ENCODE data around the gene MTARC1.

Gene MTARC1

GRCh38 chr1:220797044-220797443, 10.3 kb downstream of the MTARC1 start:
- TF ChIP-seq REST (IDR thresholded peaks at IDR 0.05; ENCODE audit: insufficient read depth in 1 of 2, low read depth in 2 of 2, low read length in 2 of 2) (no peak), TAF1 (IDR thresholded peaks at IDR 0.05; ENCODE audit: borderline replicate concordance, insufficient read depth, low read length) (no peak), POLR2AphosphoS5 (IDR thresholded peaks at IDR 0.05; ENCODE audit: low read depth, low read length) (no peak), FOXP2 (optimal IDR thresholded peaks at IDR 0.05; ENCODE audit: borderline replicate concordance, extremely low read depth, extremely low read length, insufficient read depth) (no peak), SIN3A (IDR thresholded peaks at IDR 0.05; ENCODE audit: borderline replicate concordance, insufficient read depth, low read length) (no peak)

GRCh38 chr1:220797553-220797952, 10.8 kb downstream of the MTARC1 start:
- TF ChIP-seq REST (IDR thresholded peaks at IDR 0.05; ENCODE audit: insufficient read depth in 1 of 2, low read depth in 2 of 2, low read length in 2 of 2) (no peak), FOXP2 (optimal IDR thresholded peaks at IDR 0.05; ENCODE audit: borderline replicate concordance, extremely low read depth, extremely low read length, insufficient read depth) (no peak), POLR2AphosphoS5 (IDR thresholded peaks at IDR 0.05; ENCODE audit: low read depth, low read length) (no peak), SIN3A (IDR thresholded peaks at IDR 0.05; ENCODE audit: borderline replicate concordance, insufficient read depth, low read length) (no peak), TAF1 (IDR thresholded peaks at IDR 0.05; ENCODE audit: borderline replicate concordance, insufficient read depth, low read length) (no peak)

GRCh38 chr1:220798338-220798737, 11.6 kb downstream of the MTARC1 start:
- TF ChIP-seq FOXP2 (optimal IDR thresholded peaks at IDR 0.05; ENCODE audit: borderline replicate concordance, extremely low read depth, extremely low read length, insufficient read depth) (no peak), SIN3A (IDR thresholded peaks at IDR 0.05; ENCODE audit: borderline replicate concordance, insufficient read depth, low read length) (no peak), REST (IDR thresholded peaks at IDR 0.05; ENCODE audit: insufficient read depth in 1 of 2, low read depth in 2 of 2, low read length in 2 of 2) (no peak), POLR2AphosphoS5 (IDR thresholded peaks at IDR 0.05; ENCODE audit: low read depth, low read length) (no peak), TAF1 (IDR thresholded peaks at IDR 0.05; ENCODE audit: borderline replicate concordance, insufficient read depth, low read length) (no peak)

- TF ChIP-seq FOXP2 (optimal IDR thresholded peaks at IDR 0.05; ENCODE audit: borderline replicate concordance, extremely low read depth, extremely low read length, insufficient read depth) (no peak), SIN3A (IDR thresholded peaks at IDR 0.05; ENCODE audit: borderline replicate concordance, insufficient read depth, low read length) (no peak)
Measured at GRCh38 chr1:220800262-220800661, 13.5 kb downstream of the MTARC1 start.

- no peak for TF ChIP-seq POLR2AphosphoS5 (IDR thresholded peaks at IDR 0.05; ENCODE audit: low read depth, low read length)
- TF ChIP-seq SIN3A (IDR thresholded peaks at IDR 0.05; ENCODE audit: borderline replicate concordance, insufficient read depth, low read length): no peak
- no peak for TF ChIP-seq REST (IDR thresholded peaks at IDR 0.05; ENCODE audit: insufficient read depth in 1 of 2, low read depth in 2 of 2, low read length in 2 of 2)
- no peak for TF ChIP-seq TAF1 (IDR thresholded peaks at IDR 0.05; ENCODE audit: borderline replicate concordance, insufficient read depth, low read length)
- no peak for TF ChIP-seq FOXP2 (optimal IDR thresholded peaks at IDR 0.05; ENCODE audit: borderline replicate concordance, extremely low read depth, extremely low read length, insufficient read depth)
Measured at GRCh38 chr1:220803401-220804201, 16.9 kb downstream of the MTARC1 start.
